GM21529 (cell line): Measurements from ENCODE around the gene MLYCD.
A peak's percentile ranks its signal among the peaks of the same experiment; 100 is the strongest.

Source experiments
- ATAC-seq: cut with Tn5 transposase; IDR thresholded peaks from one replicate; pipeline ENCODE4 v1.9.1; 2021; ENCODE audit not compliant: unreplicated experiment

MLYCD gene

GRCh38 chr16:83954577-83955016 lies 55.7 kb downstream of the MLYCD start:
- no peak for ATAC-seq

DNA sequence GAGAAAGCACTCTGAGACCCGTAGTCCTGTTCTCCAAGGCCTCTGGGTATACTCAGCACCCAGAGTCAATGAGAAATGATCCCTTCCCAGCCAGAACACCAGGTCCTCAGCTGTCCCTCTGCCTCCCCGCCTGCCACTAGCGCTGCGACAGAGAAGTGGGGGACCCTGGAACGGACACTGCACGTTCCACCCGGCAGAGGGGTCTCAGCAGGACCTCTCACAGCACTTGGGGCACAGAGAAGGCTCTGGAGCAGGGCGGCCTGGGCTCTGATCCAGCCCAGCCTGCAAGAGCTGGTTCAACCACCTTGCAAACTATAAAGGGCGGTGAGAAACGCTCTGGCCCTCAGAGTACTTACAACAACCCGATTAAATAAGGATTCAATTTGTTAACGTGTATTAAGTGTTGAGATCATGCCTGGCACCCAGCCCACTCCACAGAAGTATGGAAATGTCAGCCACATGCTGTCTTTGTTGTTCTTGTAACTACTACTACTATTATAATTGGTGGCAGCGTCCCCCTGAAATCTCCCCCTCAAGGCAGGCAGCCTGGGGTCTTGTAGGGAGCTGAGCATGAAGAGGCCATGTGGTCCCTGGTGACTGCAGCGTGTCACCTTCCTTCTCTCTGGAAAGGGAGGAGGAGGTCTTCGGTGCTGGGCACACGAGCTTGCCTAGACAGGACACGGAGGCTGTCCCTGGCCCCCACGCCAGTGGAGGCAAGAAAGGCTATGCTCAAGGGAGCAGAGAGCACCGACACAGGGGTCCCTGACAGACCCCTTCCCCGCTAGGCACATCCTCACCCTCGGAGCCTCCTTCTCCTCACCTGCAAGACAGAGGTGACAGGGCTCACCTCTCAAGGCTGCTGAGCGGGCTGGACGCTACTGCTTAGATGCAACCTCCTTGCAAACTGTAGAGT lies 56.6 kb downstream of the MLYCD start:
- ATAC-seq = no peak

DNA sequence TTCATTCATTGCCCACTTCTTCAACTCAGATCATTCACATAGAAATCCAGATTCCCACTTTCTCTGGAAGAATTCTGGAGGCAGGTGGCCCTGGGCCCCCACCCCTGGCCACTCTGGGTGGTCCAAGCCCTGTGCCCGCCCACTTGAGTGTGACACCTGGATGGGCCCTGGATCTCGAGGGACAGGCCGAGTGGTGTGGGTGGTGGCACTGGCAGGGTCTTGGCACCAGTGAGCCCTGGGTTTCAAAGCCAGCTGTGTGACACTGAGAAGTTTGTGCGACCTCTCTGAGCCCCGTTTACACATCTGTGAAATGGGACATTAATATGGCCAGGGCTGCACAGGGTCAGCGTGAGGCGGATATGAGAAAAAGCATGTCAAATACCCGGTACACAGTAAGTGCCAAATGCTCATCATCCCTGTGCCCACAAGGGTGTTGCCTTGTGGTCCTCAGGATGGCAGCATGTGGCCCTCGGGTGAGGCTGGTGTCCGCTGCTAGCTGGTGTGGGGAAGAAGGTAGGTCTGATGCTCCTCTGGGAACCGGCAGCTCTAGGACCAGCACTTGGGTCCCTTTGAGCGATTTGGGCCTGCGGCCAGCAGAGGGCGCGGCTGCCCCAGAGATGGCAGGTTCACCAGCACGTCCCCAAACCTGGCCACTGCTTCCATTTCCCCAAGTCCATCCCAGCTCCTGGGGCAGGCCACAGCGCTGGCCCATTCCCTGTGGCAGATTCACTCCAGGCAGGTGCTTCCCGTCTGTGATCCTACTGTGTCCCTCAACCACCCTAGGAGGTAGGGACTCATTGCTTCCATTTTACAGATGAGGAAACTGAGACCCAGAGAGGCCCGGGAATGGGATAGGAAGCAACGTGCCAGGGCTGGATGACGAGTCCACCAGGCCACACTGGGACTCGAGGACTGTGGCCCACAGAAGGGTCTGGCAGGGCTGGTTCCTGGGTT lies 57.7 kb downstream of the MLYCD start:
- ATAC-seq = peak; percentile 44

DNA sequence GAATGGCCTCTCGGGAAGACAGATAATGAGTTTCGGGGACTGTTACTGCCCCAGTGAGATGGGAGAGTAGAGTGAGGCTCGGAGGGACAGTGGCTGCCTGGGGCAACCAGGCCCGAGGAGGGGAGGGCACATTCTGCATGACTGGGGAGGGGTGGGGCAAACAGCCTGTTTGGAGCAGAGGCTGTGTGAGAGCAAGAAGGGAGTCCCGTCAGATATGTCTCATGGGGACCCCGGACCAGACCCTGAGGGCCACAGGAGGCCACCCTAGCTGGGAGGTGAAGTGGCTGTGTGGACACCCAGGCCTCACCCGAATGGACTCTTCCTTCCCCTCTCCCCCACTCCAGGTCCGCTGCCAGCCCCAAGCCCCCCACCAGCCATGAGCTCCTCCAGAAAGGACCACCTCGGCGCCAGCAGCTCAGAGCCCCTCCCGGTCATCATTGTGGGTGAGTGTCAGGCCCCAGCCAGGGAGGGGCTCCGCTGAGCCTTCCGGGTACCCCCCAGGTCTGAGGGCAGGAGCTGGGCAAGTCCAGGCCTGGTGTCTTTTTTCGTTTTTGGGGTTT lies 58.5 kb downstream of the MLYCD start:
- ATAC-seq = no peak

DNA sequence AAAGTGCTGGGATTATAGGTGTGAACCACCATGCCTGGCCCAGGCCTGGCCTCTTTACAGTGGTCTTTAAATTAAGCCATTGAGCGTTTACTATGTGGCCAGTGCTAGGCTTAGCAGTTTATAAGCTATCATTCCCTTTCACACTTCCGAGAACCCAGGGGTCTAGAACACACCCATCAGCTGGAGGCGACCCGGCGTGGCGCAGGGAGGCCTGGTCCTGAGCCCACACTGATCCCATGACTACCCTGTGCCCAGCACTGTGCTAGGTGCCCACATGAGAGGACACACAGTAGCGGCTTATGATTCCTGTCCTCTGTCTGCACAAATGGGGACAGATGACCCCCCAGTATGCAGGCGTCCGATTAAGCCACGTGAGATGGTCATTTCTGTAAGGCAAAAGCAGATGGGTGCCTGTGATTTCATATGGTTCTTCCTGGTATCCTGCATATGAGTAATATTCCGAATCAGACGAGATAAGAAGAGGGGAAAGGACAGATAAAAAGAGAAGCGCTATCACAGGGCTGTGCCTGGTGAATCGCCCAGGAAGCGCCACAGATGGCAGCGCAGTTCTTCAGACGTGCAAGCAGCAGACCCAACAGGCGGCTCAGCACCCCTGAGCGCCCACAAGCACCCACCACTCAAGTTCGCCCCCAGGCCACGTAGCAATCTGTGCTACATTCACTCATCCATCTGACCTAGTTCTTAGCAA lies 59.4 kb downstream of the MLYCD start:
- ATAC-seq = no peak

GRCh38 chr16:83958846-83959565 lies 60.1 kb downstream of the MLYCD start:
- no peak for ATAC-seq

- ATAC-seq = no peak
Measured at GRCh38 chr16:83959656-83960434, 60.9 kb downstream of the MLYCD start.

GRCh38 chr16:83960521-83961249 lies 61.8 kb downstream of the MLYCD start:
- no peak for ATAC-seq

DNA sequence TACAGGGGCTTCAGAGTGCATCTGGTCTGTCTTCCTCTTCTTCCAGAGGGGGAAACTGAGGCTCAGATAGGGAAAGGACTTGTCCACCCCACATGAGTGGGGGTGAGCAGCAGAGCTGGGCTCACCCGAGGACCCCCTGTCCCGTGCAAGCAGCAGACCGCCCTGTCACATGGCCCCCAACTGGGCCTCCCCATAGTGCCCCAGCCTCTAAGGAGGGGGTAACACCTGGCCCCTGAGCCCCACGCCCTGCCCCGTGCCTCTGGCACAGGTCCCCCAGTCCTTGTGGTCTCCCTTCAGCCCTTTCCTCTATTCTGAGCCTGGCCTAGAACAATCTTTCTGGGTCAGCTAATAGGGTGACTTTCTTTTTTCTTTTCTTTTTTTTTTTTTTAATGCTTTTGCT lies 62.7 kb downstream of the MLYCD start:
- no peak for ATAC-seq

DNA sequence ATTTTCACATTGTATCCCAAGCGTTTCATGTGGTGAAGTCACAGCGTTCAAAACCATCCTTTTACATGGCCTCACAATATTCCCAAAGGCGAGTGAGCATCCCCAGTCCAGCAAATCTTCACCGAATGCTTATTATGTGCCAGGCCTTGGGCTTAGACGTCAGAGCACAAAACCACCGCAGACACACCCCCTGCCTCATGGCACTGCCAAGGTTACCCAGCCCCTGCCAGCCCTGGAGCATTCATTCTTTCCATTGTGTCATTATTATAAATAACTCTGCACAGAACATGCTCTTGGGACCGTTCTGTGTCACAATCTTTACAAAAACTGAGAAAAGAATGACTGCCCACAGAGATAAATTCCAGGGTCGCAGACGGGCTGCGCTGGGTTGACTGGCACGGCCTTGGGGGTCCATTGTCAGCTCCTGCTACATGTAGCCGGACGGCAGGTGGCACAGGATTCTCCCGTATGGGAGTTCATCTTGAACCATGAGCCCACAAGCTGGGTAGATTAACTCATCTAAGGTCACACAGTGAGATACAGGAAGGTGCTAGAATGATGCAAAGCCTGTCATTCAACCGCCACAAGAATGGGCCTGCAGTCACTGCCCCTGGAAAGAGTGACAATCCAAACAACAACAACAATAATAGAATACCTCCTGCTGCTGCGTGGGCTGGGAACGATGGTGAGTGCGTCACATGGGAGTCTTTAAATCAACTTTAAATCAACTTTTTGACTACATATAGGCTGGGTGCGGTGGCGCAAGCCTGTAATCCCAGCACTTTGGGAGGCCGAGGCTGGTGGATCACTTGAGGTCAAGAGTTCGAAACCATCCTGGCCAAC lies 64.6 kb downstream of the MLYCD start:
- ATAC-seq = no peak

- no peak for ATAC-seq
Measured at GRCh38 chr16:83964684-83965443, 65.9 kb downstream of the MLYCD start.

- ATAC-seq = no peak
Measured at GRCh38 chr16:83965444-83966152, 66.7 kb downstream of the MLYCD start.

GRCh38 chr16:83966153-83966696 lies 67.3 kb downstream of the MLYCD start:
- ATAC-seq = no peak

DNA sequence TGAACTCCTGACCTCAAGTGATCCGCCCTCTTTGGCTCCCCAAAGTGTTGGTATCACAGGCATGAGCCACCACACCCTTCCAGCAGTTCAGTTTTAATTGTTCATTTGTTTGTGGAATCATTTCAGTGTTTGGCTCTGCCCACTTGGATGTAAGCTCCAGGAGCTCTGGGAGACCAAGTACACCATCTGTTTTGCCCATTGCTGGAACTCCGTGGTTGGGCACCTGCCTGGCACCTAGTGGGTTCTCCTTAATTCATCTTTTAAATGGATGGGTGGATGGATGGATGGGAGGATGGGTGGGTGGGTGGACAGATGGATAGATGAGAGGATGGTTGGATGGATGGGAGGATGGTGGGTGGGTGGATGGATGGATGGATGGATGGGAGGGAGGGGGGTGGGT lies 68.2 kb downstream of the MLYCD start:
- no peak for ATAC-seq

- ATAC-seq = no peak
Measured at GRCh38 chr16:83967838-83968305, 69.0 kb downstream of the MLYCD start, which contains the start of gene NECAB2. NECAB2 (plus strand) TSS chr16:83968244; CDS start chr16:83968649, 405 bp downstream.

DNA sequence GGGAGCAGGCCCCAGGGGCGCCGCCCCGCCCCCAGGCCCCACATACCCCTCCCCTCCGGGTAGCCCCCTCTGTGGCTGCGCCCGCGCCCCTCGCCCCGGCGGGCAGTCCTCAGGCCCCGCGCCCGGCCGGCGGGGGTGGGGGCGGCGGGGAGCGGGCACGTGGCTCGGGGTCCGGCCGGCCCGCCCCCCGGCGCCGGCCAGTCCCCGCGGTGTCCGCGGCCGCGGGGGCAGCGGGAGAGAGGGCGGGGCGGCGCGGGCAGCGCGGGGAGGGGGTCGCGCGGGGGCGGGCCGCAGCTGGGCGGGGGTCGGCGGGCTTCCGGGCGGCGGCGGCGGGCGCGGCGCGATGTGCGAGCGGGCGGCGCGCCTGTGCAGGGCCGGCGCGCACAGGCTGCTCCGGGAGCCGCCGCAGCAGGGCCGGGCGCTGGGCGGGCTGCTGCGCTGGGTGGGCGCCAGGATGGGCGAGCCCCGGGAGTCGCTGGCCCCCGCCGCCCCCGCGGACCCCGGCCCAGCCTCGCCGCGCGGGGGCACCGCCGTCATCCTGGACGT lies 69.5 kb downstream of the MLYCD start:
- no peak for ATAC-seq
